HCT116 (cell line): ENCODE data around the gene TUT7. TPM values are rescaled to one million over a fixed set of nuclear protein-coding genes. Genes with fewer than 3 reads are reported as not detected.

Source experiments
- total RNA-seq: library from RNA; stranded (reverse); gene quantifications from one replicate; pipeline ENCODE4 v1.2.1, GENCODE V29; 2021; ENCODE audit not compliant: unreplicated experiment

Gene TUT7
- total RNA-seq, 1 experiment from 2014 or later = 23.1 TPM

Other genes starting within 250 kb of the TUT7 start
- gene C9orf153, start 94.8 kb downstream of the TUT7 start, total RNA-seq = not detected
- 25.7 TPM for gene ISCA1, start 71.9 kb downstream of the TUT7 start, total RNA-seq